ENCODE measurements around the gene CD38. TPM values are rescaled to one million over a fixed set of nuclear protein-coding genes. Genes with fewer than 3 reads are reported as not detected.
"Not testable (repeated sequence)": the region's sequence is repeated elsewhere in the genome, so short reads cannot be mapped to it uniquely, and the experiment has no call there.

The CD38 gene
- total and polyA plus RNA-seq, 3 donors from 2014 or later = 0.68 to 2.2 (median 1.0) TPM

DNA sequence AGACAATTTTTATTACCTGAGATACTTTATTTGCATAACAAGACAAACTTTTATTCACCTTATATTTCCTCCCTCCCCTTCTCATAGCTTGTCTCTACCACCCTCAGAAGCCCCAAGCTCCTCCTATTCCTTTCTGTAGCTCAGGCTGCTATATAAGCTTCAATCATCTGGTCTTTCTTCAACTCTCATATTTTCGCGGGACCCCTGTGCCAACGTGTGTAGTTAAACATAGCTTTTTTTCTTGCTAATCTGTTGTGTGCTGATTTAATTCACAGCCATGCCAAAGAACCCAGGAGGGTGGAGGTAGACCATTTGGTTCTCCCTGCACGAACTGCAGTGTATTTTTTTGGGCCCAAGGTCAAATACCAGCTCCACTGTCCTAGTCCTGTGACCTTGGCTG lies 21.1 kb upstream of the CD38 start:
- H3K27ac ChIP-seq = no peak overlapping the region
- H3K36me3 ChIP-seq (ENCODE audit: low read depth, missing control alignments) = no peaks in the 10 kb centered on the region
- intact Hi-C loops (cut with DNase I; ENCODE audit: low total_unique reads) = no loop called here
- no peaks in the 10 kb centered on the region for H3K27me3 ChIP-seq
- no peaks in the 10 kb centered on the region for H3K9me3 ChIP-seq
- no peak for TF ChIP-seq POLR2A (IDR thresholded peaks at IDR 0.05)
- TF ChIP-seq, protein P1, sequence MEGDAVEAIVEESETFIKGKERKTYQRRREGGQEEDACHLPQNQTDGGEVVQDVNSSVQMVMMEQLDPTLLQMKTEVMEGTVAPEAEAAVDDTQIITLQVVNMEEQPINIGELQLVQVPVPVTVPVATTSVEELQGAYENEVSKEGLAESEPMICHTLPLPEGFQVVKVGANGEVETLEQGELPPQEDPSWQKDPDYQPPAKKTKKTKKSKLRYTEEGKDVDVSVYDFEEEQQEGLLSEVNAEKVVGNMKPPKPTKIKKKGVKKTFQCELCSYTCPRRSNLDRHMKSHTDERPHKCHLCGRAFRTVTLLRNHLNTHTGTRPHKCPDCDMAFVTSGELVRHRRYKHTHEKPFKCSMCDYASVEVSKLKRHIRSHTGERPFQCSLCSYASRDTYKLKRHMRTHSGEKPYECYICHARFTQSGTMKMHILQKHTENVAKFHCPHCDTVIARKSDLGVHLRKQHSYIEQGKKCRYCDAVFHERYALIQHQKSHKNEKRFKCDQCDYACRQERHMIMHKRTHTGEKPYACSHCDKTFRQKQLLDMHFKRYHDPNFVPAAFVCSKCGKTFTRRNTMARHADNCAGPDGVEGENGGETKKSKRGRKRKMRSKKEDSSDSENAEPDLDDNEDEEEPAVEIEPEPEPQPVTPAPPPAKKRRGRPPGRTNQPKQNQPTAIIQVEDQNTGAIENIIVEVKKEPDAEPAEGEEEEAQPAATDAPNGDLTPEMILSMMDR (IDR thresholded peaks at IDR 0.05) = no peak
- DNase-seq = no peak
- 39 to 46% methylated on average over 4 of the region's 4 CpGs for WGBS, 2 donors
- no peaks in the 10 kb centered on the region for H3K4me1 ChIP-seq
- no peak overlapping the region for H3K4me3 ChIP-seq

DNA sequence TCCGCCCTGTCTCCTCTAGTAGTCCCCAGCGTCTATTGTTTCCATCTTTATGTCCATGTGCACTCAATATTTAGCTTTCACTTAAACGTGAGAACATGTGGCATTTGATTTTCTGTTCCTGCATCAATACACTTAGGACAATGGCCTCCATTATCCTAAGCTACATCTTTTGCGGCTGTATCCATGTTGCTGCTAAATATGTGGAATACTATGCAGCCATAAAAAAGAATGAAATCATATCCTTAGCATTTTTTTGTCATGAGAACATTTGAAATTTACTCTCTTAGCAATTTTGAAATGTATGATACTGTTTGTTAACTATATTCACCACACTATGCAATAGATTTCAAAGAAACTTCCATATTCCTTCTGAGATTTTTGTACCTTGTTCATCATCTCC lies 19.8 kb upstream of the CD38 start:
- Histone ChIP-seq H3K4me1 (no peaks in the 10 kb centered on the region), H3K27me3 (no peaks in the 10 kb centered on the region), H3K36me3 (ENCODE audit: low read depth, missing control alignments) (no peaks in the 10 kb centered on the region), H3K4me3 (no peak overlapping the region), H3K27ac (no peak overlapping the region), H3K9me3 (no peaks in the 10 kb centered on the region)
- intact Hi-C loops (cut with DNase I; ENCODE audit: low total_unique reads) = no loop called here
- TF ChIP-seq POLR2A (IDR thresholded peaks at IDR 0.05) = no peak
- TF ChIP-seq, protein P1 (IDR thresholded peaks at IDR 0.05) = no peak
- WGBS, 2 donors = 85 to 90% methylated on average over 4 of the region's 4 CpGs
- no peak for DNase-seq

DNA sequence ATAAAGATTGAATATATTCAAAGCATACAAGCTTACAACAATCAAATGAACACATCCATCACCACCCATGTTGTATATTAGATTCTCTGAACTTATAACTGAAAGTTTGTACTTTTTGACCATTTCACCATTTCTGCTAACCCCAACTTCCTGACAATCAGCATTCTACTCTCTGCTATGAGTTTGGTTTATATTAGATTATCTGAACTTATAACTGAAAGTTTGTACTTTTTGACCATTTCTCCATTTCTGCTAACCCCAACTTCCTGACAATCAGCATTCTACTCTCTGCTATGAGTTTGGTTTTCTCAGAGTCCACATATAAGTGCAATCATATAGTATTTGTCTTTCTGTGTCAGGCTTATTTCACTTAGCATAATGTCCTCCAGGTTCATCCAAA lies 15.7 kb upstream of the CD38 start:
- H3K36me3 ChIP-seq (ENCODE audit: low read depth, missing control alignments); H3K9me3 ChIP-seq; H3K27ac ChIP-seq; DNase-seq; H3K4me1 ChIP-seq; H3K27me3 ChIP-seq; intact Hi-C loops (cut with DNase I; ENCODE audit: low total_unique reads); H3K4me3 ChIP-seq: not testable (repeated sequence)

DNA sequence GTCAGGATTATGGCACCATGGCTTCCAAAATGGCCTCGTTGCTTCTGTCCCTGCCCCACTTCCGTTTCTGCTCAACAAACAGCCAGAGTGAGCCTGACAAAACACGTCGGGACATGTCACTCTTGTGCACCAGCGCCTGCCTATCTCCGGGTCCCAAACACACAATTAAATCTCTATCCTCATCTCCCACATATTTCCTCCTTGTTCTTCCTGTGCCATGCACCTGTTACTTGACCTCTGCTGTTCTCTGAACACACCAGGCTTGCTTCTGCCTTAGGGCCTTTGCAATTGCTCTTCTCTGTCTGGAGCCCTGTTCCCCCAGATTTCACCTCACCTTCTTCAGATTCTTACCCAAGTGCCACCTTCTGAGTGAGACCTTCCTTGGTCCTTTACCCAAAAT lies 12.7 kb upstream of the CD38 start:
- no peak for TF ChIP-seq POLR2A (IDR thresholded peaks at IDR 0.05)
- TF ChIP-seq, protein P1 (IDR thresholded peaks at IDR 0.05) = no peak
- intact Hi-C loops (cut with DNase I; ENCODE audit: low total_unique reads) = no loop called here
- 81 to 85% methylated on average over 6 of the region's 6 CpGs for WGBS, 2 donors
- no peak for DNase-seq
- Histone ChIP-seq H3K9me3 (no peaks in the 10 kb centered on the region), H3K27ac (no peak overlapping the region), H3K27me3 (no peaks in the 10 kb centered on the region), H3K4me1 (no peaks in the 10 kb centered on the region), H3K4me3 (no peak overlapping the region), H3K36me3 (ENCODE audit: low read depth, missing control alignments) (no peaks in the 10 kb centered on the region)

DNA sequence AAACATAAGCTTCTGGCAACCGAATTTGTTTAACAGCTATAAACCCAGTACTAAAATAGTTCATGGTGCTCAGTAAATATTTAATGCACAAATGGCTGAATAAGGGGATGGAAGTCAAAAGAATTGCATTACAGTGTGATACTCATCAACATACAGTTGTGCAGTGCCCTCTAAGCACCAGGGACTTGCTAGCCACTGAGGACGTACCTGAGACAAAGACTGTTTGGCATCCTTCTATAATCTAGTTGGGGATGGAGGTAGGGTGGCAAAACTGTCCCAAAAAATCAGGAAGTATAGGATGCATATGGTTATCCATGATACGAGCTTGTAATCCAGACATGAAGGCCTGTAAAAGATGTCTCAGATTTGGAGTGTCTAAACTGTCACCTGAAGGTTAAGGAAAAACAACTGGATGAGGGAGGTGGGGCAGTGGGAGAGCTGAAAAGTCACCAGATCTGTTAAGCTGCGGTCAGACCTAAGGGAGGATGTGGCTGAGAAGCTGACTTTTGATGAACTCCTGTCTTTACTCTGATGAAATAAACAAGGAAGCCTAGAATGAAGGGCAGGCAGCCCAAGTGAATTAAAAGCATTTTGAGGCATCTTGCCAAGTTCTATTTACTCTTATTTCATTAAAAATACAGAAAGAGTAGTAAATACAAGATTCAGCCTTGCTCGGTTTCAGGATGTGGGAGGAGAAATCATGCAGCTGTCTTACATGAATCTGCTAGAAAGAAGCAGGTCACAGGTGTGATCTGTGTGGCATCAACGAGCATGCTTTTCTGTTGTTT lies 12.0 kb upstream of the CD38 start:
- no peak overlapping the region for H3K4me3 ChIP-seq
- TF ChIP-seq, protein P1 (IDR thresholded peaks at IDR 0.05) = no peak
- 59 to 63% methylated on average over 6 of the region's 6 CpGs for WGBS, 2 donors
- intact Hi-C loops (cut with DNase I; ENCODE audit: low total_unique reads) = no loop called here
- H3K27ac ChIP-seq = no peak overlapping the region
- H3K9me3 ChIP-seq = no peaks in the 10 kb centered on the region
- no peaks in the 10 kb centered on the region for H3K4me1 ChIP-seq
- no peak for DNase-seq
- no peaks in the 10 kb centered on the region for H3K27me3 ChIP-seq
- H3K36me3 ChIP-seq (ENCODE audit: low read depth, missing control alignments) = no peaks in the 10 kb centered on the region
